HepG2 (cell line): Measurements from ENCODE around the gene DGKG. TPM values are rescaled to one million over a fixed set of nuclear protein-coding genes. Genes with fewer than 3 reads are reported as not detected.

Experiments
- ATAC-seq: fragments of 200-7000 bp; cut with Tn5 transposase; 3 replicates; pipeline ENCODE4 v1.9.1; 2020; ENCODE audit warnings: mild to moderate bottlenecking, moderate library complexity
- BruUV-seq: library from RNA; stranded (reverse); fragments of 400-500 nt; replicated peaks from 2 replicates; lab custom pipeline; 2021; lab: Mats Ljungman, UMichigan
- CTCF ChIA-PET: fragments of 300-600 bp; formaldehyde crosslinking; extraction: SDS; loops from one replicate; lab custom pipeline; 2021; ENCODE audit warnings: low total read pairs, inconsistent platforms, low intra/inter-chr PET ratio; lab: Yijun Ruan, JAX
- POLR2A ChIA-PET: fragments of 350-600 bp; sonication (Branson Sonifier 250); formaldehyde crosslinking; loops from one replicate; lab custom pipeline; 2020; ENCODE audit warnings: antibody characterized with exemption, inconsistent platforms; lab: Yijun Ruan, JAX
- DNase-seq: peaks from one replicate; pipeline ENCODE4 v3.0.0-alpha.2; 2015; ENCODE audit warnings: low spot score
- FAIRE-seq: peaks from 3 replicates; lab custom pipeline; 2011; peaks lifted over from hg19 to GRCh38; lab: Jason Lieb, UNC
- H2AFZ ChIP-seq: one replicate; pipeline ENCODE4 v1.6.1; 2011; ENCODE audit warnings: low read length, inconsistent platforms
- H3K27ac ChIP-seq: fragments of 300-600 bp; 3 replicates; pipeline ENCODE4 v1.8.0; 2011; ENCODE audit warnings: mixed run types, mild to moderate bottlenecking, mixed read lengths, low read length, inconsistent platforms; ENCODE audit not compliant: insufficient read depth; ENCODE audit errors: extremely low read length
- H3K27me3 ChIP-seq, 2 experiments: fragments of 200-600 bp in 1 of 2; 2 replicates in 1 of 2; 3 replicates in 1 of 2; pipeline versions ENCODE4 v1.6.0 to v1.8.0; 2011; ENCODE audit warnings: low read length in 2 of 2, mild to moderate bottlenecking in 2 of 2, moderate library complexity in 2 of 2, inconsistent platforms in 1 of 2; ENCODE audit not compliant: insufficient read depth in 2 of 2, control insufficient read depth in 1 of 2
- H3K36me3 ChIP-seq, 2 experiments: fragments of 200-600 bp in 1 of 2; replicated peaks in 1 of 2; 2 replicates in 1 of 2; 3 replicates in 1 of 2; pipeline versions ENCODE4 v1.5.1 to v1.8.0; 2011; ENCODE audit warnings: low read length in 2 of 2, inconsistent platforms in 1 of 2; ENCODE audit not compliant: insufficient read depth in 2 of 2, control insufficient read depth in 1 of 2
- H3K4me1 ChIP-seq: 2 replicates; pipeline ENCODE4 v1.5.1; 2012; ENCODE audit warnings: low read length, inconsistent platforms; ENCODE audit not compliant: insufficient read depth
- H3K4me2 ChIP-seq: 2 replicates; pipeline ENCODE4 v1.6.0; 2011; ENCODE audit warnings: low read depth, low read length, inconsistent platforms
- H3K4me3 ChIP-seq, 3 experiments: fragments of 200-600 bp in 1 of 3; sonication (generic), shearing (Covaris generic) in 1 of 3; replicated peaks in 1 of 3; 2 replicates each; pipeline ENCODE4 v1.5.1; 2011 to 2016; ENCODE audit warnings: low read length in 3 of 3, inconsistent platforms in 2 of 3, low read depth in 2 of 3, mild to moderate bottlenecking in 2 of 3, control low read depth in 1 of 3, mixed read lengths in 1 of 3; ENCODE audit not compliant: insufficient read depth in 1 of 3
- H3K79me2 ChIP-seq: one replicate; pipeline ENCODE4 v1.6.1; 2011; ENCODE audit warnings: low read length, inconsistent platforms; ENCODE audit not compliant: insufficient read depth
- H3K9ac ChIP-seq: 2 replicates; pipeline ENCODE4 v1.6.0; 2011; ENCODE audit warnings: mild to moderate bottlenecking, low read depth, low read length, inconsistent platforms; ENCODE audit not compliant: insufficient read depth
- H3K9me3 ChIP-seq: 2 replicates; pipeline ENCODE4 v1.5.1; 2012; ENCODE audit warnings: mild to moderate bottlenecking, low read length
- H4K20me1 ChIP-seq: 2 replicates; pipeline ENCODE4 v1.6.0; 2011; ENCODE audit warnings: inconsistent platforms, mild to moderate bottlenecking, low read length, moderate library complexity; ENCODE audit not compliant: insufficient read depth
- E2F1 ChIP-seq: sonication (generic); formaldehyde crosslinking; IDR thresholded peaks from 2 replicates; pipeline ENCODE4 v1.5.0; 2020; ENCODE audit warnings: missing genetic modification reagents
- FOSL2 ChIP-seq: sonication (generic); formaldehyde crosslinking; IDR thresholded peaks from 2 replicates; pipeline ENCODE4 v1.4.0; 2020; ENCODE audit warnings: missing genetic modification reagents
- REST ChIP-seq, 2 experiments: IDR thresholded peaks; 2 replicates each; pipeline ENCODE4 v1.6.1; 2011 to 2012; ENCODE audit warnings: low read length in 2 of 2, borderline replicate concordance in 1 of 2, low read depth in 1 of 2, mild to moderate bottlenecking in 1 of 2, moderate library complexity in 1 of 2
- RFX5 ChIP-seq: IDR thresholded peaks from 2 replicates; pipeline ENCODE4 v1.6.1; 2011; ENCODE audit warnings: low read depth, low read length, improper control_type of control experiment
- WGBS: methylation state at CpG from one replicate; pipeline ENCODE4 v1.1.6; 2017; ENCODE audit warnings: low lambda C conversion rate; 5-methylcytosine and 5-hydroxymethylcytosine counted together
- in situ Hi-C: cut with HindIII; loops from 2 replicates; pipeline ENCODE4 v1.10.0; 2017; ENCODE audit warnings: low pct_unique_long_range_greater_than_20kb; ENCODE audit not compliant: extremely low pct_ligation_motif_present
- intact Hi-C: fragments of 100-400 bp; cut with micrococcal nuclease; formaldehyde crosslinking; loops from one replicate; pipeline ENCODE4 v1.10.0; 2022; ENCODE audit not compliant: unreplicated experiment
- polyA plus RNA-seq, 8 experiments: library from polyadenylated mRNA; depleted of rRNA in 3 of 8; stranded (reverse) in 7 of 8; unstranded in 1 of 8; fragments of >200 nt; fragmentation: Illumina TruSeq in 4 of 8; extraction: Trizol in 4 of 8; gene quantifications; 2 replicates each; pipeline versions ENCODE4 v1.2.1 to v1.2.3, GENCODE V29; 2011 to 2016; ENCODE audit warnings: low read depth in 4 of 8, missing spikeins in 1 of 8, mixed read lengths in 1 of 8; ENCODE audit not compliant: insufficient read depth in 1 of 8
- total RNA-seq, 5 experiments: library from RNA; depleted of rRNA; stranded (reverse); fragments of >200 nt; fragmentation: Illumina TruSeq; extraction: Trizol; gene quantifications; 2 replicates each; pipeline ENCODE4 v1.2.3, GENCODE V29; 2016; ENCODE audit warnings: low read depth in 1 of 5

The DGKG gene
- total and polyA plus RNA-seq, 2 of the 13 experiments (the other 11 are each of a cell fraction or from before 2014, with no cell fraction given): 3.8 to 6.2 TPM

- DNase-seq: no peak
- Histone ChIP-seq H3K27me3 (no peaks in the 10 kb centered on the region), H3K4me2 (no peak overlapping the region), H3K9me3 (no peaks in the 10 kb centered on the region), H3K9ac (no peak overlapping the region), H4K20me1 (no peaks in the 10 kb centered on the region), H2AFZ (no peak overlapping the region), H3K4me1 (peaks cover 35% of the 10 kb centered on the region), H3K27ac (no peak overlapping the region), H3K79me2 (no peaks in the 10 kb centered on the region), H3K4me3 (no peak overlapping the region), H3K36me3 (no peaks in the 10 kb centered on the region)
- ATAC-seq: no peak
- POLR2A ChIA-PET: no interaction called here
- intact Hi-C loops: no loop called here
- WGBS: 76% methylated on average over 5 of the region's 5 CpGs
- BruUV-seq: no TSS peak
- in situ Hi-C loops: no loop called here
- CTCF ChIA-PET: no interaction called here
- no peak for FAIRE-seq
- TF ChIP-seq E2F1 (CRISPR knock-in tag) (no peak), REST (IDR thresholded peaks at IDR 0.05; ENCODE audit: borderline replicate concordance in 1 of 2, low read depth in 1 of 2, low read length in 2 of 2) (no peak), RFX5 (no peak), FOSL2 (peak; percentile 21; the same call in 1 of the 2 replicates)
These were observed 46.3 kb downstream of the DGKG start for GRCh38 chr3:186315581-186316354.
